Calu3 (cell line): ENCODE data around the gene L1CAM. TPM values are rescaled to one million over a fixed set of nuclear protein-coding genes. Genes with fewer than 3 reads are reported as not detected.
"Not testable (repeated sequence)": the region's sequence is repeated elsewhere in the genome, so short reads cannot be mapped to it uniquely, and the experiment has no call there.

Experiments used
- BruUV-seq: library from RNA; stranded (reverse); fragments of 400-500 nt; replicated peaks from 2 replicates; lab custom pipeline; 2021; lab: Mats Ljungman, UMichigan
- CTCF ChIA-PET: fragments of 300-600 bp; sonication (Branson Sonifier 250); formaldehyde crosslinking; loops from one replicate; lab custom pipeline; 2022; ENCODE audit warnings: antibody characterized with exemption; lab: Charles Lee
- DNase-seq: peaks from one replicate; pipeline ENCODE4 v3.0.0; 2022
- H3K27ac Mint-ChIP-seq: one replicate; pipeline ENCODE4 v1.8.0; 2022; ENCODE audit warnings: mixed read lengths; ENCODE audit not compliant: unreplicated experiment
- H3K27me3 Mint-ChIP-seq: one replicate; pipeline ENCODE4 v1.8.0; 2022; ENCODE audit warnings: mixed read lengths; ENCODE audit not compliant: unreplicated experiment
- H3K36me3 Mint-ChIP-seq: one replicate; pipeline ENCODE4 v1.8.0; 2022; ENCODE audit warnings: mild to moderate bottlenecking, moderate library complexity, mixed read lengths; ENCODE audit not compliant: insufficient read depth, unreplicated experiment
- H3K4me1 Mint-ChIP-seq: one replicate; pipeline ENCODE4 v1.8.0; 2022; ENCODE audit warnings: mild to moderate bottlenecking, low read depth, mixed read lengths; ENCODE audit not compliant: unreplicated experiment
- H3K4me3 Mint-ChIP-seq: one replicate; pipeline ENCODE4 v1.8.0; 2022; ENCODE audit warnings: mild to moderate bottlenecking, low read depth, moderate library complexity, mixed read lengths; ENCODE audit not compliant: unreplicated experiment
- H3K9me3 Mint-ChIP-seq: one replicate; pipeline ENCODE4 v1.8.0; 2022; ENCODE audit warnings: low read depth, mixed read lengths; ENCODE audit not compliant: unreplicated experiment
- CTCF ChIP-seq: fragments of 200-600 bp; IDR thresholded peaks from one replicate; pipeline ENCODE4 v1.8.0; 2022; ENCODE audit warnings: antibody characterized with exemption; ENCODE audit not compliant: unreplicated experiment
- intact Hi-C: fragments of 100-400 bp; cut with micrococcal nuclease; formaldehyde crosslinking; loops from one replicate; pipeline ENCODE4 v1.10.0; 2022; ENCODE audit not compliant: unreplicated experiment
- total RNA-seq: library from RNA; stranded (reverse); gene quantifications from 2 replicates; pipeline ENCODE4 v1.2.3, GENCODE V29; 2022

L1CAM gene
- total RNA-seq, 1 experiment from 2014 or later = 14.2 TPM

GRCh38 chrX:153818571-153819383, 67.2 kb downstream of the L1CAM start:
- peaks cover 68% of the 10 kb centered on the region for H3K27me3 Mint-ChIP-seq
- H3K9me3 Mint-ChIP-seq = no peaks in the 10 kb centered on the region
- intact Hi-C loops = no loop called here
- CTCF ChIA-PET = no interaction called here
- no peaks in the 10 kb centered on the region for H3K4me1 Mint-ChIP-seq
- H3K36me3 Mint-ChIP-seq = peaks cover 3% of the 10 kb centered on the region
- DNase-seq = peak; percentile 52
- H3K4me3 Mint-ChIP-seq = peak overlapping the region; percentile 41
- no peak overlapping the region for H3K27ac Mint-ChIP-seq
- BruUV-seq = no TSS peak
- no peak for TF ChIP-seq CTCF

- DNase-seq, intact Hi-C loops, H3K4me1 Mint-ChIP-seq, BruUV-seq, H3K36me3 Mint-ChIP-seq, H3K27ac Mint-ChIP-seq, CTCF ChIA-PET, H3K9me3 Mint-ChIP-seq: not testable (repeated sequence)
- Mint-ChIP-seq H3K27me3 (peaks cover 67% of the 10 kb centered on the region), H3K4me3 (peak overlapping the region; percentile 41)
Measured at GRCh38 chrX:153818064-153818463, 67.9 kb downstream of the L1CAM start.

GRCh38 chrX:153816831-153817690, 68.9 kb downstream of the L1CAM start:
- Mint-ChIP-seq H3K27me3 (peaks cover 71% of the 10 kb centered on the region), H3K9me3 (no peaks in the 10 kb centered on the region), H3K27ac (no peak overlapping the region), H3K4me3 (no peak overlapping the region), H3K36me3 (peaks cover 3% of the 10 kb centered on the region), H3K4me1 (no peaks in the 10 kb centered on the region)
- intact Hi-C loops = no loop called here
- DNase-seq = no peak
- BruUV-seq = no TSS peak
- TF ChIP-seq CTCF = no peak
- CTCF ChIA-PET = no interaction called here

- Mint-ChIP-seq H3K9me3 (no peaks in the 10 kb centered on the region), H3K36me3 (peaks cover 3% of the 10 kb centered on the region), H3K4me1 (no peaks in the 10 kb centered on the region), H3K4me3 (no peak overlapping the region), H3K27ac (no peak overlapping the region), H3K27me3 (peaks cover 91% of the 10 kb centered on the region)
- no peak for DNase-seq
- BruUV-seq = no TSS peak
- TF ChIP-seq CTCF = no peak
- intact Hi-C loops = no loop called here
- CTCF ChIA-PET = no interaction called here
Measured at GRCh38 chrX:153814591-153815315, 71.2 kb downstream of the L1CAM start.
